IMR-90 (cell line): ENCODE data around the gene UPF1. TPM values are rescaled to one million over a fixed set of nuclear protein-coding genes. Genes with fewer than 3 reads are reported as not detected.

Experiments
- ATAC-seq: fragments of 200-7000 bp; cut with Tn5 transposase; 2 replicates; pipeline ENCODE4 v1.9.1; 2020; ENCODE audit warnings: low read depth, mild to moderate bottlenecking, moderate library complexity
- BruUV-seq: library from RNA; stranded (reverse); fragments of 400-500 nt; replicated peaks from 2 replicates; lab custom pipeline; 2021; lab: Mats Ljungman, UMichigan
- CTCF ChIA-PET: fragments of 300-600 bp; formaldehyde crosslinking; extraction: SDS; loops from one replicate; lab custom pipeline; 2021; ENCODE audit warnings: antibody characterized with exemption; lab: Yijun Ruan, JAX
- POLR2A ChIA-PET: fragments of 300-600 bp; sonication (Branson Sonifier 250); formaldehyde crosslinking; loops from one replicate; lab custom pipeline; 2022; ENCODE audit warnings: antibody characterized with exemption; ENCODE audit not compliant: unreplicated experiment; lab: Charles Lee
- DNase-seq: peaks from one replicate; pipeline ENCODE4 v3.0.0; 2013
- H2AFZ ChIP-seq: replicated peaks from 2 replicates; pipeline ENCODE3; 2013; ENCODE audit warnings: low read length, mild to moderate bottlenecking; ENCODE audit not compliant: poor library complexity
- H2AK5ac ChIP-seq: 2 replicates; pipeline ENCODE4 v1.6.1; 2013; ENCODE audit warnings: low read depth, low read length, inconsistent platforms
- H2AK9ac ChIP-seq: replicated peaks from 2 replicates; pipeline ENCODE3; 2013; ENCODE audit warnings: mild to moderate bottlenecking, low read depth, low read length, moderate library complexity; ENCODE audit not compliant: poor library complexity
- H2BK120ac ChIP-seq: 2 replicates; pipeline ENCODE4 v1.6.1; 2013; ENCODE audit warnings: low read depth, low read length, inconsistent platforms
- H2BK15ac ChIP-seq: 3 replicates; pipeline ENCODE4 v1.6.1; 2013; ENCODE audit warnings: low read depth, low read length, inconsistent platforms
- H2BK20ac ChIP-seq: 2 replicates; pipeline ENCODE4 v1.6.1; 2013; ENCODE audit warnings: low read depth, mild to moderate bottlenecking, inconsistent platforms, low read length, moderate library complexity
- H2BK5ac ChIP-seq: 2 replicates; pipeline ENCODE4 v1.6.1; 2013; ENCODE audit warnings: mild to moderate bottlenecking, low read depth, low read length, inconsistent platforms; ENCODE audit not compliant: poor library complexity, severe bottlenecking
- H3K14ac ChIP-seq: replicated peaks from 2 replicates; pipeline ENCODE4 v1.6.1; 2013; ENCODE audit warnings: low read depth, low read length, inconsistent platforms
- H3K18ac ChIP-seq: 2 replicates; pipeline ENCODE4 v1.6.1; 2013; ENCODE audit warnings: low read depth, low read length, control low read depth
- H3K23ac ChIP-seq: 2 replicates; pipeline ENCODE4 v1.6.1; 2013; ENCODE audit warnings: low read depth, low read length, inconsistent platforms
- H3K27ac ChIP-seq: 2 replicates; pipeline ENCODE4 v1.5.1; 2013; ENCODE audit warnings: mild to moderate bottlenecking, control low read depth, low read length; ENCODE audit not compliant: insufficient read depth
- H3K27me3 ChIP-seq: 2 replicates; pipeline ENCODE4 v1.6.1; 2013; ENCODE audit warnings: low read length; ENCODE audit not compliant: control insufficient read depth, insufficient read depth
- H3K36me3 ChIP-seq: 2 replicates; pipeline ENCODE4 v1.6.1; 2013; ENCODE audit warnings: low read length, mixed read lengths; ENCODE audit not compliant: control insufficient read depth, insufficient read depth
- H3K4ac ChIP-seq: 2 replicates; pipeline ENCODE4 v1.6.1; 2013; ENCODE audit warnings: low read depth, low read length, inconsistent platforms
- H3K4me1 ChIP-seq: 2 replicates; pipeline ENCODE4 v1.6.1; 2013; ENCODE audit warnings: low read length, mixed read lengths; ENCODE audit not compliant: control insufficient read depth, insufficient read depth
- H3K4me2 ChIP-seq: 2 replicates; pipeline ENCODE4 v1.6.1; 2013; ENCODE audit warnings: low read depth, mild to moderate bottlenecking, control low read depth, low read length, moderate library complexity
- H3K4me3 ChIP-seq: 2 replicates; pipeline ENCODE4 v1.5.1; 2013; ENCODE audit warnings: low read depth, mild to moderate bottlenecking, control low read depth, low read length, moderate library complexity; ENCODE audit not compliant: insufficient read depth
- H3K56ac ChIP-seq: 2 replicates; pipeline ENCODE4 v1.6.1; 2013; ENCODE audit warnings: low read length, inconsistent platforms; ENCODE audit not compliant: insufficient read depth; ENCODE audit errors: extremely low read depth
- H3K79me1 ChIP-seq, 2 experiments: 2 replicates each; pipeline ENCODE4 v1.6.1; 2013; ENCODE audit warnings: low read length in 2 of 2, inconsistent platforms in 1 of 2, low read depth in 1 of 2
- H3K9ac ChIP-seq: 2 replicates; pipeline ENCODE4 v1.6.1; 2013; ENCODE audit warnings: low read depth, low read length, control low read depth
- H3K9me1 ChIP-seq: 2 replicates; pipeline ENCODE4 v1.6.1; 2013; ENCODE audit warnings: low read length, inconsistent platforms; ENCODE audit not compliant: insufficient read depth
- H3K9me3 ChIP-seq: 2 replicates; pipeline ENCODE4 v1.6.1; 2013; ENCODE audit warnings: low read length; ENCODE audit not compliant: control insufficient read depth, insufficient read depth
- H4K20me1 ChIP-seq: 2 replicates; pipeline ENCODE4 v1.6.1; 2013; ENCODE audit warnings: low read length, inconsistent platforms; ENCODE audit not compliant: insufficient read depth
- H4K5ac ChIP-seq: 2 replicates; pipeline ENCODE4 v1.6.1; 2013; ENCODE audit warnings: mild to moderate bottlenecking, low read depth, low read length, control low read depth
- H4K8ac ChIP-seq, 2 experiments: 2 replicates each; pipeline ENCODE4 v1.6.1; 2013; ENCODE audit warnings: low read depth in 2 of 2, low read length in 2 of 2, control low read depth in 1 of 2, inconsistent platforms in 1 of 2
- H4K91ac ChIP-seq: 2 replicates; pipeline ENCODE4 v1.6.1; 2013; ENCODE audit warnings: low read depth, low read length, inconsistent platforms; ENCODE audit not compliant: insufficient read depth
- BHLHE40 ChIP-seq: fragments of 150-350 bp; IDR thresholded peaks from 2 replicates; pipeline ENCODE4 v1.6.1; 2016; ENCODE audit warnings: mild to moderate bottlenecking, low read depth, low read length
- FOS ChIP-seq: fragments of 150-350 bp; IDR thresholded peaks from 2 replicates; pipeline ENCODE4 v1.6.1; 2016; ENCODE audit warnings: low read depth, low read length
- MXI1 ChIP-seq: IDR thresholded peaks from 2 replicates; pipeline ENCODE4 v1.6.1; 2012; ENCODE audit warnings: low read depth, mild to moderate bottlenecking, low read length, moderate library complexity, borderline replicate concordance
- NFE2L2 ChIP-seq: fragments of 150-350 bp; IDR thresholded peaks from 2 replicates; pipeline ENCODE4 v1.6.1; 2016; ENCODE audit warnings: low read depth, mild to moderate bottlenecking, low read length
- RCOR1 ChIP-seq: IDR thresholded peaks from 2 replicates; pipeline ENCODE4 v1.6.1; 2012; ENCODE audit warnings: mild to moderate bottlenecking, low read length, improper control_type of control experiment; ENCODE audit not compliant: insufficient replicate concordance
- WGBS, 2 experiments: methylation state at CpG; one replicate each; pipeline versions ENCODE4 v1.1.5 to v1.1.7; 2013; ENCODE audit warnings: missing lambda C conversion rate in 2 of 2; ENCODE audit not compliant: insufficient read length in 1 of 2; ENCODE audit errors: extremely low coverage in 2 of 2; 5-methylcytosine and 5-hydroxymethylcytosine counted together
- dilution Hi-C: fragments of 300-500 bp; cut with HindIII; formaldehyde crosslinking; loops from one replicate; pipeline ENCODE4 v1.14.3; 2018; ENCODE audit warnings: low sequenced_read_pairs; ENCODE audit not compliant: unreplicated experiment
- in situ Hi-C: fragments of 300-500 bp; cut with MboI; formaldehyde crosslinking; loops from 3 replicates; pipeline ENCODE4 v1.14.3; 2019; ENCODE audit warnings: low sequenced_read_pairs, inconsistent platforms, mixed read lengths
- intact Hi-C: fragments of 100-400 bp; cut with micrococcal nuclease; formaldehyde crosslinking; loops from 2 replicates; pipeline ENCODE4 v1.10.0; 2022
- polyA plus RNA-seq, 3 experiments: library from polyadenylated mRNA; depleted of rRNA; stranded (reverse); fragments of >200 nt; gene quantifications; 2 replicates each; pipeline ENCODE4 v1.2.3, GENCODE V29; 2012; ENCODE audit warnings: low replicate concordance in 1 of 3
- total RNA-seq: library from RNA; depleted of rRNA; stranded (reverse); fragments of >200 nt; gene quantifications from 2 replicates; pipeline ENCODE4 v1.2.3, GENCODE V29; 2012

UPF1 gene
- total and polyA plus RNA-seq, 2 of the 4 experiments (the other 2 are of a cell fraction): 31.2 to 50.3 TPM

DNA sequence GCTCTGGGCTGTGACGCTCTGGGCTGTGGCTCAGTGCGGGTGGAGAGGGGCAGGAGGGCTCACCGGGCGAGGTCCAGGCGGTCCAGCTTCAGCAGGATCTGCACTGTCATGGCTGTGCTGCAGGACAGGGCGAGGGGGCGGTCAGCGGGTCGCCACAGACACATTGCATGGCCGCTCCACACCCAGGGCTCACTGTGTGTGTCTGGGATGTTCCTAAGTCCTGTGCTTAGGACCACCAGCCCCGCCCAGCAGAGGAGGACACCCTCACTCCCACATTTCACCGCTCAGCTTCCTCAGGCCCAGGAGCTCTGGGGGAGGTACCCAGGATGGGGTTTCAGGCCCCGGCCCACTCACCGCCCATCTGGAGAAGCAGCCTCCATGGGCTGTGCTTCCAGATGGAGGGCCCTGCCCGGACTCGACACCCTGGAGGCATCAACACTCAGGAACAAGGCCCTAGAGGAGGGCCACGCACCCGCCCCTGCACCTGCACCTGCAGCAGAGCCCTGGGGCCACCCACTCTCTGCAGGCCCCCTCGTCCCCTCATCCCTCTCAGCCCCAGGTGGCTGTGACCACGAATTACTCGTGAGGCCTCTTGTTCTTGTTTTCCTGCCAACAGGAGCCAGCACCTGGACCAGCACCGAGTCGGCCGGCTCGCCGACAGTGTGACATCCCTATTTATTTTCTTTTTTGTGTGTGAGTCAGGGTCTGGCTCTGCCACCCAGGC is 73.9 kb downstream of the UPF1 start:
- DNase-seq: no peak
- no peak overlapping the region for H2AK5ac ChIP-seq
- 100% methylated on average over 3 of the region's 26 CpGs; no CpG with 5 or more reads in 1 of the 2 experiments for WGBS, 2 experiments
- no peak for ATAC-seq
- H3K18ac ChIP-seq: no peak overlapping the region
- H4K91ac ChIP-seq: no peak overlapping the region
- H2AK9ac ChIP-seq: peak overlapping the region; percentile 50
- no peak overlapping the region for H3K56ac ChIP-seq
- CTCF ChIA-PET: no interaction called here
- dilution Hi-C loops (no loop called here), in situ Hi-C loops (no loop called here), intact Hi-C loops (no loop called here)
- no peak overlapping the region for H3K4me3 ChIP-seq
- H3K23ac ChIP-seq: no peak overlapping the region
- H3K4ac ChIP-seq: no peak overlapping the region
- H4K8ac ChIP-seq: no peak overlapping the region
- TF ChIP-seq NFE2L2 (no peak), RCOR1 (no peak), MXI1 (no peak), FOS (no peak), BHLHE40 (no peak)
- no peak overlapping the region for H3K14ac ChIP-seq
- no peak overlapping the region for H2BK20ac ChIP-seq
- H3K9me1 ChIP-seq: no peaks in the 10 kb centered on the region
- no peak overlapping the region for H2AFZ ChIP-seq
- no peak overlapping the region for H4K5ac ChIP-seq
- H3K9me3 ChIP-seq: no peaks in the 10 kb centered on the region
- H3K4me1 ChIP-seq: no peaks in the 10 kb centered on the region
- H4K20me1 ChIP-seq: peaks cover 27% of the 10 kb centered on the region
- H3K36me3 ChIP-seq: peaks cover 67% of the 10 kb centered on the region
- no peak overlapping the region for H2BK120ac ChIP-seq
- no peak overlapping the region for H3K27ac ChIP-seq
- H2BK15ac ChIP-seq: no peak overlapping the region
- H3K4me2 ChIP-seq: no peak overlapping the region
- H2BK5ac ChIP-seq: no peak overlapping the region
- H3K9ac ChIP-seq: no peak overlapping the region
- H3K79me1 ChIP-seq: peaks cover 6 to 22% of the 10 kb centered on the region in 2 experiments
- no TSS peak for BruUV-seq
- POLR2A ChIA-PET: no interaction called here
- no peaks in the 10 kb centered on the region for H3K27me3 ChIP-seq
